K562 (cell line): ENCODE data around the gene WDR20. TPM values are rescaled to one million over a fixed set of nuclear protein-coding genes. Genes with fewer than 3 reads are reported as not detected.
A peak's percentile ranks its signal among the peaks of the same experiment; 100 is the strongest.

ENCODE experiments used
- ATAC-seq: fragments of 200-7000 bp; cut with Tn5 transposase; 3 replicates; pipeline ENCODE4 v1.9.1; 2020; ENCODE audit warnings: moderate library complexity
- BruUV-seq: library from RNA; stranded (reverse); fragments of 400-500 nt; replicated peaks from 2 replicates; lab custom pipeline; 2021; lab: Mats Ljungman, UMichigan
- CTCF ChIA-PET: fragments of 300-600 bp; formaldehyde crosslinking; extraction: SDS; loops from one replicate; lab custom pipeline; 2021; ENCODE audit warnings: low intra/inter-chr PET ratio; lab: Yijun Ruan, JAX
- POLR2A ChIA-PET: fragments of 300-600, 350-650 bp; sonication (Branson Sonifier 250); formaldehyde crosslinking; extraction: SDS; loops from one replicate; lab custom pipeline; 2021; ENCODE audit warnings: antibody characterized with exemption, inconsistent platforms; lab: Yijun Ruan, JAX
- DNase-seq, 4 experiments: peaks; one replicate each; pipeline versions ENCODE4 v3.0.0 to v3.0.0-alpha.2; 2011 to 2018; ENCODE audit warnings: low spot score in 3 of 4, mixed read lengths in 3 of 4; ENCODE audit errors: extremely low read depth in 1 of 4
- FAIRE-seq: peaks from 2 replicates; lab custom pipeline; 2011; peaks lifted over from hg19 to GRCh38; lab: Jason Lieb, UNC
- H2AFZ ChIP-seq: 2 replicates; pipeline ENCODE4 v1.6.0; 2011; ENCODE audit warnings: low read depth, low read length, control low read depth, inconsistent platforms
- H3K27ac ChIP-seq: fragments of 200-600 bp; 3 replicates; pipeline ENCODE4 v1.8.0; 2011; ENCODE audit warnings: low read depth, mild to moderate bottlenecking, control low read depth, inconsistent platforms, low read length, moderate library complexity, mixed read lengths; ENCODE audit errors: extremely low read depth
- H3K27me3 ChIP-seq, 2 experiments: fragments of 300-600 bp in 1 of 2; 2 replicates in 1 of 2; 3 replicates in 1 of 2; pipeline versions ENCODE4 v1.6.0 to v1.8.0; 2011; ENCODE audit warnings: inconsistent platforms in 2 of 2, low read length in 2 of 2, mild to moderate bottlenecking in 1 of 2, mixed read lengths in 1 of 2, moderate library complexity in 1 of 2; ENCODE audit not compliant: control insufficient read depth in 2 of 2, insufficient read depth in 2 of 2
- H3K36me3 ChIP-seq: fragments of 300-600 bp; 3 replicates; pipeline ENCODE4 v1.8.0; 2011; ENCODE audit warnings: mild to moderate bottlenecking, low read length, inconsistent platforms; ENCODE audit not compliant: control insufficient read depth, insufficient read depth
- H3K4me1 ChIP-seq, 2 experiments: fragments of 200-600 bp in 1 of 2; replicated peaks in 1 of 2; 2 replicates in 1 of 2; 3 replicates in 1 of 2; pipeline versions ENCODE4 v1.5.1 to v1.8.0; 2011; ENCODE audit warnings: inconsistent platforms in 2 of 2, low read length in 2 of 2, mild to moderate bottlenecking in 1 of 2, mixed read lengths in 1 of 2, moderate library complexity in 1 of 2; ENCODE audit not compliant: control insufficient read depth in 2 of 2, insufficient read depth in 2 of 2
- H3K4me2 ChIP-seq: 2 replicates; pipeline ENCODE4 v1.6.1; 2011; ENCODE audit warnings: low read length, control low read depth, inconsistent platforms, mixed read lengths; ENCODE audit not compliant: insufficient read depth
- H3K4me3 ChIP-seq: fragments of 200-600 bp; sonication (generic), shearing (Covaris generic); 2 replicates; pipeline ENCODE4 v1.5.1; 2016; ENCODE audit warnings: control low read depth, inconsistent platforms
- H3K79me2 ChIP-seq: fragments of 200-600 bp; 3 replicates; pipeline ENCODE4 v1.8.0; 2011; ENCODE audit warnings: low read length, inconsistent platforms; ENCODE audit not compliant: control insufficient read depth, insufficient read depth
- H3K9ac ChIP-seq, 2 experiments: 2 replicates each; pipeline versions ENCODE4 v1.6.0 to v1.6.1; 2011; ENCODE audit warnings: low read depth in 2 of 2, low read length in 2 of 2, control low read depth in 1 of 2, inconsistent platforms in 1 of 2, mild to moderate bottlenecking in 1 of 2, mixed read lengths in 1 of 2; ENCODE audit not compliant: insufficient read depth in 1 of 2
- H3K9me1 ChIP-seq: one replicate; pipeline ENCODE4 v1.6.0; 2011; ENCODE audit warnings: inconsistent platforms, mild to moderate bottlenecking, low read length, moderate library complexity; ENCODE audit not compliant: control insufficient read depth, insufficient read depth
- H3K9me3 ChIP-seq: replicated peaks from 2 replicates; pipeline ENCODE4 v1.5.1; 2011; ENCODE audit warnings: low read depth, low read length, inconsistent platforms; ENCODE audit not compliant: control insufficient read depth, insufficient read depth
- H4K20me1 ChIP-seq: replicated peaks from 2 replicates; pipeline ENCODE4 v1.6.1; 2011; ENCODE audit warnings: low read length, inconsistent platforms, mixed read lengths; ENCODE audit not compliant: control insufficient read depth, insufficient read depth
- E4F1 ChIP-seq: fragments of 250-450 bp; sonication (Bioruptor Pico); IDR thresholded peaks from 2 replicates; pipeline ENCODE4 v1.5.0; 2021; ENCODE audit warnings: mild to moderate bottlenecking, borderline replicate concordance
- ELF2 ChIP-seq: fragments of 250-450 bp; sonication (Bioruptor Pico); IDR thresholded peaks from 2 replicates; pipeline ENCODE4 v1.5.0; 2021; ENCODE audit warnings: mild to moderate bottlenecking
- HIVEP1 ChIP-seq: fragments of 250-450 bp; sonication (Bioruptor Pico); IDR thresholded peaks from 2 replicates; pipeline ENCODE4 v1.4.0; 2020; ENCODE audit warnings: mild to moderate bottlenecking
- HOMEZ ChIP-seq: fragments of 250-450 bp; sonication (Bioruptor Pico); IDR thresholded peaks from 2 replicates; pipeline ENCODE4 v1.4.0; 2020; ENCODE audit warnings: mild to moderate bottlenecking, moderate library complexity
- IFI16 ChIP-seq: fragments of 250-450 bp; sonication (Bioruptor Pico); IDR thresholded peaks from 2 replicates; pipeline ENCODE4 v2.1.2; 2022; ENCODE audit warnings: mild to moderate bottlenecking, inconsistent platforms
- JUND ChIP-seq, 2 experiments: IDR thresholded peaks; 2 replicates in 1 of 2; 3 replicates in 1 of 2; pipeline ENCODE4 v1.6.1; 2011; ENCODE audit warnings: borderline replicate concordance in 2 of 2, low read depth in 2 of 2, low read length in 2 of 2, improper control_type of control experiment in 1 of 2, missing biosample characterization in 1 of 2, missing genetic modification characterization in 1 of 2, missing genetic modification reagents in 1 of 2
- MLX ChIP-seq, 2 experiments: fragments of 450-650 bp in 1 of 2; sonication (generic) in 1 of 2; formaldehyde crosslinking; conservative IDR thresholded peaks; 2 replicates each; pipeline versions ENCODE4 v1.4.0 to v1.8.1; 2020 to 2022; ENCODE audit warnings: mild to moderate bottlenecking in 1 of 2, missing genetic modification reagents in 1 of 2
- MTA3 ChIP-seq: fragments of 450-650 bp; formaldehyde crosslinking; IDR thresholded peaks from 2 replicates; pipeline ENCODE4 v1.6.1; 2017; ENCODE audit warnings: mild to moderate bottlenecking, borderline replicate concordance
- NR2F6 ChIP-seq: fragments of 450-650 bp; formaldehyde crosslinking; IDR thresholded peaks from 2 replicates; pipeline ENCODE4 v1.4.0; 2020; ENCODE audit warnings: mild to moderate bottlenecking
- OTX1 ChIP-seq: fragments of 450-650 bp; formaldehyde crosslinking; IDR thresholded peaks from 2 replicates; pipeline ENCODE4 v1.4.0; 2022; ENCODE audit warnings: mild to moderate bottlenecking
- PHTF2 ChIP-seq: fragments of 250-450 bp; sonication (Bioruptor Pico); IDR thresholded peaks from 2 replicates; pipeline ENCODE4 v1.5.0; 2021; ENCODE audit warnings: mild to moderate bottlenecking
- TAF15 ChIP-seq: fragments of 200-400 bp; formaldehyde crosslinking; IDR thresholded peaks from 2 replicates; pipeline ENCODE4 v1.6.1; 2017; ENCODE audit warnings: mild to moderate bottlenecking, low read depth, low read length, moderate library complexity
- TRIM28 ChIP-seq: fragments of 450-650 bp; IDR thresholded peaks from 2 replicates; pipeline ENCODE4 v1.6.1; 2017
- ZBTB5 ChIP-seq: fragments of 450-650 bp; IDR thresholded peaks from 2 replicates; pipeline ENCODE4 v1.6.1; 2017; ENCODE audit warnings: antibody characterized with exemption
- ZNF668 ChIP-seq: fragments of 250-450 bp; sonication (Bioruptor Pico); IDR thresholded peaks from 2 replicates; pipeline ENCODE4 v1.8.0; 2022; ENCODE audit warnings: mild to moderate bottlenecking, inconsistent platforms
- ZNF695 ChIP-seq: fragments of 450-650 bp; formaldehyde crosslinking; IDR thresholded peaks from 2 replicates; pipeline ENCODE4 v1.4.0; 2020; ENCODE audit warnings: mild to moderate bottlenecking, moderate library complexity
- WGBS: fragments of 100-300 bp; shearing (Covaris generic); methylation state at CpG from one replicate; pipeline ENCODE4 v1.1.6; 2016; ENCODE audit warnings: low coverage, mixed read lengths; ENCODE audit not compliant: insufficient coverage; ENCODE audit errors: missing lambda C conversion rate; 5-methylcytosine and 5-hydroxymethylcytosine counted together
- in situ Hi-C: fragments of 300-500 bp; cut with MboI; formaldehyde crosslinking; loops from 4 replicates; pipeline ENCODE4 v1.15.0; 2018; ENCODE audit warnings: inconsistent platforms, mixed read lengths
- intact Hi-C: fragments of 100-400 bp; cut with micrococcal nuclease; formaldehyde crosslinking; loops from 2 replicates; pipeline ENCODE4 v1.14.2; 2022
- polyA plus RNA-seq, 8 experiments: library from polyadenylated mRNA; depleted of rRNA in 4 of 8; stranded (reverse) in 5 of 8; unstranded in 3 of 8; fragments of >200 nt; fragmentation: Nextera tagmentation in 2 of 8; fragmentation: Illumina TruSeq in 1 of 8; extraction: Ambion mirVana in 2 of 8; extraction: Trizol in 1 of 8; gene quantifications; 2 replicates each; pipeline versions ENCODE4 v1.2.1 to v1.2.3, GENCODE V29; 2011 to 2014; ENCODE audit warnings: inconsistent platforms in 1 of 8, missing spikeins in 1 of 8
- total RNA-seq, 7 experiments: library from RNA; depleted of rRNA in 6 of 7; stranded (reverse); fragments of >200 nt in 6 of 7; fragmentation: Illumina TruSeq in 2 of 7; extraction: Trizol in 2 of 7; gene quantifications; 2 replicates each; pipeline versions ENCODE4 v1.2.1 to v1.2.3, GENCODE V29; 2011 to 2021; ENCODE audit warnings: low replicate concordance in 1 of 7

Gene WDR20
- total and polyA plus RNA-seq, 9 of the 15 experiments (the other 6 are each of a cell fraction or from before 2014, with no cell fraction given), result 7.0 to 15.3 (median 11.8) TPM

- Histone ChIP-seq H3K4me3 (no peak overlapping the region), H3K9me1 (no peaks in the 10 kb centered on the region), H3K27ac (no peak overlapping the region), H2AFZ (no peak overlapping the region), H3K4me1 (peaks cover 0 to 9% of the 10 kb centered on the region in 2 experiments; a peak in 2 of 5 replicates), H3K79me2 (no peaks in the 10 kb centered on the region; the same call in 2 of the 3 replicates), H3K4me2 (no peak overlapping the region), H4K20me1 (no peaks in the 10 kb centered on the region), H3K27me3 (no peaks in the 10 kb centered on the region), H3K36me3 (0 out of 3 replicates have a peak, but pooled peaks cover 4% of the 10 kb centered on the region), H3K9me3 (no peaks in the 10 kb centered on the region), H3K9ac (0 out of 4 replicates have a peak overlapping the region, but pooled peaks of 1 of the 2 experiments have one; percentile 12)
- 57% methylated on average over 4 of the region's 7 CpGs for WGBS
- CTCF ChIA-PET, result no interaction called here
- in situ Hi-C loops (no loop called here), intact Hi-C loops (no loop called here)
- TF ChIP-seq E4F1 (CRISPR knock-in tag) (no peak), HOMEZ (CRISPR knock-in tag) (no peak), NR2F6 (CRISPR knock-in tag) (no peak), ZNF668 (CRISPR knock-in tag) (no peak), MLX (CRISPR knock-in tag; conservative IDR thresholded peaks at IDR 0.05) (no peak), HIVEP1 (no peak), ZNF695 (CRISPR knock-in tag) (no peak), JUND (IDR thresholded peaks at IDR 0.05; ENCODE audit: borderline replicate concordance, low read depth, low read length) (no peak), JUND (tag; IDR thresholded peaks at IDR 0.05; ENCODE audit: borderline replicate concordance, low read depth, low read length) (no peak), ELF2 (no peak), OTX1 (CRISPR knock-in tag) (no peak), TAF15 (no peak), TRIM28 (no peak), ZBTB5 (no peak), PHTF2 (CRISPR knock-in tag) (no peak), IFI16 (CRISPR knock-in tag) (no peak), MTA3 (no peak)
- FAIRE-seq (no peak), ATAC-seq (no peak), DNase-seq (no peak)
- POLR2A ChIA-PET, result no interaction called here
- no TSS peak for BruUV-seq
These were observed 81.3 kb downstream of the WDR20 start for GRCh38 chr14:102221026-102221425.
